GM12892 (cell line): ENCODE results near the gene LAMA5.

ENCODE experiments used
- DNase-seq: peaks from one replicate; pipeline ENCODE4 v3.0.0; 2011; ENCODE audit not compliant: insufficient read length
- FAIRE-seq: peaks from 2 replicates; lab custom pipeline; 2011; peaks lifted over from hg19 to GRCh38; lab: Jason Lieb, UNC
- POLR2A ChIP-seq: IDR thresholded peaks from 2 replicates; pipeline ENCODE4 v1.6.1; 2011; ENCODE audit warnings: low read depth, low read length, control low read depth
- POLR2AphosphoS5 ChIP-seq: IDR thresholded peaks from 2 replicates; pipeline ENCODE4 v1.6.1; 2011; ENCODE audit warnings: low read depth, low read length, control low read depth
- TAF1 ChIP-seq: IDR thresholded peaks from 2 replicates; pipeline ENCODE4 v1.6.1; 2011; ENCODE audit warnings: low read depth, mild to moderate bottlenecking, control low read depth, low read length, borderline replicate concordance

The LAMA5 gene

GRCh38 chr20:62409086-62409853, 42.2 kb upstream of the LAMA5 start:
- DNase-seq: no peak
- TF ChIP-seq TAF1: no peak
- TF ChIP-seq POLR2A: no peak
- TF ChIP-seq POLR2AphosphoS5: no peak
- no peak for FAIRE-seq

GRCh38 chr20:62408640-62409039, 41.5 kb upstream of the LAMA5 start:
- no peak for FAIRE-seq
- no peak for TF ChIP-seq POLR2A
- TF ChIP-seq TAF1: no peak
- no peak for TF ChIP-seq POLR2AphosphoS5
- DNase-seq: no peak

DNA sequence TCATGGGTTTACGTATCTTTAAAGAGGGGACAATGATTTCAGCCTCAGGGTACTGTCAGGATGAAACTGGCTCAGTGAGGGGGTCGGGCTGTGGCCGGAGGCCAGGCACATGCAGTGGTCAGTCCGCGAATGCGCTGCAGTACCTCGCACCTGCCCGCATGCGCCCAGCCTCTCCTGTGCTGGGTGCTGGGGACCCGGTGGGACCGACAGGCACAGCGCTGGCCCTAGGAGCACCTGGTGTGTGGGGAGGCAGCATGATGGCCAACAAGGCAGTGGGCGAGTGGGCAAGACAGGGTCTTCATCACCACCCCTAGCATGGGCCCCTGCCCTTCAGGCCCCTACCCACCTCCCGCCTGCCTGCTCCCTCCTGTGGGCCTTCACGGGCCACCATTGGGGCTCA, 40.9 kb upstream of the LAMA5 start:
- no peak for DNase-seq
- no peak for FAIRE-seq
- TF ChIP-seq POLR2AphosphoS5: no peak
- no peak for TF ChIP-seq POLR2A
- TF ChIP-seq TAF1: no peak

DNA sequence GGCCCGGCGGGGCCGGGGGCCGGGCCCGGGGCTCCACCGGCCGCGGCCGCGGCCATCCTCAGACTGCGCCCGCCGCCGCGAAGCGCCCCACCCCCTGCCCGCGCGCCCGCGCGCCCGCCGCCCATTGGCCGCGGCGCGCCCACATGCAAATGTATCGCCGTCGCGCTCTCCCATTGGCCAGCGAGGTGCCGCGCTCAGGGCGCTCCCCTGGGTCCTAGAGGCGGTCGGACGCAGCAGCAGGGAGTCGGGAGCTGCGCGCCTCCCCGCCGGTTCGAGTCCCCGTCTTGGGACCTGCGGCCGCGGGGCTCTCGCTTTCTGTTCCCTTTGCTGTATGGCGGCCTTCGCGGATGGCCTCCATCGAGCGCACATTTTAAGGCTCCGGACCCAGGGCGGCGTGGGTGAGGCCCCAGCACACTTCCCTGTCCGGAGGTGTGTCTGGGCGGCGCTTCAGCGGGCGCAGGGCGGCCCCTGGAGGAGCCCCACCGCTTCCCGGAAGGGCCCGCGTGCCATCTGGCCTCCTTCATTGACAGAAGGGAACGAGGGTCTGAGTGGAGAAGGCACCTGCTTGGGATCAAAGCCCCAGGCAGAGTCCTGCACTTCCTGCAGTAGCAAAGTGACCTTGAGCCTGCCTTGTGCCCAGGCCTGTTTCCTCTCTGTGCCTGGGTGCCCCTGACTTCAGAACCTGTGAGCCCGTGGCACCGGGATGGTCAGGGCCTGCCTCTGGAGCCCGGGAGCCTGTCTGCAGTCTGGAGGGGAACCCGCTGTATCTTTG, 40.3 kb upstream of the LAMA5 start, which contains the start of gene CABLES2:
TSS of gene CABLES2 (minus strand) at position 65 of the 772 bp plus-strand sequence. CDS start at position 56, 9 bp downstream.
- DNase-seq: peak; percentile 98
- TF ChIP-seq POLR2AphosphoS5 (no peak), TAF1 (peak; percentile 85), POLR2A (peak; percentile 37; the same call in 1 of the 2 replicates)
- FAIRE-seq: peak; percentile 95

- FAIRE-seq (no peak), DNase-seq (no peak)
- TF ChIP-seq POLR2AphosphoS5: no peak
- no peak for TF ChIP-seq POLR2A
- TF ChIP-seq TAF1: no peak
These were observed 39.6 kb upstream of the LAMA5 start for GRCh38 chr20:62406635-62407176.

GRCh38 chr20:62405981-62406513, 38.9 kb upstream of the LAMA5 start:
- DNase-seq: no peak
- no peak for FAIRE-seq
- TF ChIP-seq TAF1 (no peak), POLR2AphosphoS5 (no peak), POLR2A (no peak)

GRCh38 chr20:62405108-62405980, 38.2 kb upstream of the LAMA5 start:
- FAIRE-seq: no peak
- TF ChIP-seq TAF1 (no peak), POLR2AphosphoS5 (no peak), POLR2A (no peak)
- DNase-seq: no peak

DNA sequence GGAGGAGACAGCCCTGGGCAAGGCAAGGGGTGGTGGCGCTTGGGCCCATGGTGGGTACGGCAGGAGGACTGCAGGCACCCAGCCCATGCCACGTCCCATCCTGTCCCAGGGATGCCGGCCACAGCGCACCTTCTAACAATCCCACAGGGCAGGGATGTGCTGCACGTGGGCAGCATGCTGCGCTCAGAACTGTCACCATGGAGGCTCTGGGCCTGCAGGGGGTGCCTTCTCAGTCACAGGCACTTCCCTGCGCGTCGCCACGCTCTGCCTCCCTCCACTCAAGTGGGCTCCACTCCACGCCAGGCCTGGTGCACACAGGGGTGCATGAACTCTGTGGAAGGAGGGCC, 37.6 kb upstream of the LAMA5 start:
- FAIRE-seq: no peak

GRCh38 chr20:62404112-62404665, 37.1 kb upstream of the LAMA5 start:
- no peak for TF ChIP-seq POLR2A
- TF ChIP-seq TAF1: no peak
- TF ChIP-seq POLR2AphosphoS5: no peak
- no peak for FAIRE-seq
- DNase-seq: no peak

More for the DNA sequence above, 37.6 kb upstream of the LAMA5 start:
- DNase-seq: no peak
- no peak for TF ChIP-seq TAF1
- TF ChIP-seq POLR2A: no peak
- no peak for TF ChIP-seq POLR2AphosphoS5

GRCh38 chr20:62403331-62403730, 36.2 kb upstream of the LAMA5 start:
- no peak for FAIRE-seq
- DNase-seq: no peak
- no peak for TF ChIP-seq POLR2A
- no peak for TF ChIP-seq TAF1
- TF ChIP-seq POLR2AphosphoS5: no peak
